ENCODE results near the gene IRF2BP2.

DNA sequence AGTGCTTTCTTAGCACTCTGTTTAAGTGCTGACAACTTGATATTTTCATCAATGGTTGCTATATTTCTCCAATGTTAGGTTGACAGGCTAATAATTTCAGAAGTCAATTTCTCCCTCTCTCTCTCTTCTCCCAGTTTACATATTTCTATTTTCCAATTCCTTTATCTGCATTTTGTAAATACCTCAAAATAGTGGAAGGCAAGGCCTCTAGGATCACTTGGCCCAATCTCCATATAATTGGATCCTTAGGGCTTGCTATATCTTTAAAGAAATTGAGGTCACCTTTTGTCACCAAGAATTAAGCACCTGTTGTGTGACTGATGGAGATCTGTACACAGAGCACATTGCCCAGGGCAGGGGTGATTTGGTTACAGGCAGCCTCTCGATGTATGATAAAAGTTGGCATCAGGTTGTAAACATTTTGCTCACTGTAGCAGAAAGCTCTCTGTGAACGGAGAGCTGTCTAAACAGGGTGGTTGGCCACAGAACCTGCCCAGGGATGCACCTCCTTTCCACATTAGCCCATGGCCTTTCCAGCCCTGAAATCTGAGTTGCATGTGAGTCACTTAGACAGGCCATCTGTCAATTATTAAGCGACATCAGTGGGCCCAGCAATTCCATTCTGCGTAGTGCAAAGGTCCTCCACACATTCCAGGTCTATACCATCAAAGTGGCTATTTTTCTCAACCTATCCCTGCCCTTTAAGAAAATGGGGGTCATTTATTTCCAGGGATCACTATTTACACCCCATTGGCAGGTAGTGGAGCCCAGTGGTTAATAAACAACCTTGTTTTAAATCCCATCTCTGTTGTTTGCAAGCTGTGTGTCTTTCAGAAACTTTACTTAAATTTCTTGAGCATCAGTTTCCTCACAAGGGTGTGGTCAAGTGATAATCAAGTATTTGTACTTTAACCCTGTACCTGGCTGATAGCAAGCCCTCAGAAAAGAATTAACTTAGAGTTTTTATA lies 29.1 kb upstream of the IRF2BP2 start:
- TF ChIP-seq, protein P1, sequence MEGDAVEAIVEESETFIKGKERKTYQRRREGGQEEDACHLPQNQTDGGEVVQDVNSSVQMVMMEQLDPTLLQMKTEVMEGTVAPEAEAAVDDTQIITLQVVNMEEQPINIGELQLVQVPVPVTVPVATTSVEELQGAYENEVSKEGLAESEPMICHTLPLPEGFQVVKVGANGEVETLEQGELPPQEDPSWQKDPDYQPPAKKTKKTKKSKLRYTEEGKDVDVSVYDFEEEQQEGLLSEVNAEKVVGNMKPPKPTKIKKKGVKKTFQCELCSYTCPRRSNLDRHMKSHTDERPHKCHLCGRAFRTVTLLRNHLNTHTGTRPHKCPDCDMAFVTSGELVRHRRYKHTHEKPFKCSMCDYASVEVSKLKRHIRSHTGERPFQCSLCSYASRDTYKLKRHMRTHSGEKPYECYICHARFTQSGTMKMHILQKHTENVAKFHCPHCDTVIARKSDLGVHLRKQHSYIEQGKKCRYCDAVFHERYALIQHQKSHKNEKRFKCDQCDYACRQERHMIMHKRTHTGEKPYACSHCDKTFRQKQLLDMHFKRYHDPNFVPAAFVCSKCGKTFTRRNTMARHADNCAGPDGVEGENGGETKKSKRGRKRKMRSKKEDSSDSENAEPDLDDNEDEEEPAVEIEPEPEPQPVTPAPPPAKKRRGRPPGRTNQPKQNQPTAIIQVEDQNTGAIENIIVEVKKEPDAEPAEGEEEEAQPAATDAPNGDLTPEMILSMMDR (IDR thresholded peaks at IDR 0.05; ENCODE audit: insufficient read depth, low read depth, low read length) = no peak
- no peak for TF ChIP-seq EZH2 (IDR thresholded peaks at IDR 0.05; ENCODE audit: insufficient read depth, low read length)
